Measurements from ENCODE around the gene ADD1.

- no peak for TF ChIP-seq CTCF (conservative IDR thresholded peaks at IDR 0.05 in 1 of 2, IDR thresholded peaks at IDR 0.05 in 1 of 2; ENCODE audit: low read depth in 1 of 2, low read length in 2 of 2)
- no peak for TF ChIP-seq EZH2 (IDR thresholded peaks at IDR 0.05; ENCODE audit: low read length, missing control alignments)
Observed at GRCh38 chr4:2797545-2798305, 45.9 kb upstream of the ADD1 start.

Measured in fibroblast of lung (primary cell).